ENCODE data around the gene REPS1.
"Not testable (repeated sequence)": the region's sequence is repeated elsewhere in the genome, so short reads cannot be mapped to it uniquely, and the experiment has no call there.

The REPS1 gene

GRCh38 chr6:138999949-139000725 is 12.1 kb upstream of the REPS1 start:
- DNase-seq = no peak

- no peak for DNase-seq
These were observed 9.1 kb upstream of the REPS1 start for GRCh38 chr6:138997136-138997535.

- no peak for DNase-seq
These were observed 8.5 kb upstream of the REPS1 start for GRCh38 chr6:138996524-138996923.

GRCh38 chr6:138993410-138993809 is 5.4 kb upstream of the REPS1 start:
- not testable (repeated sequence) for DNase-seq

GRCh38 chr6:138992965-138993364 is 4.9 kb upstream of the REPS1 start:
- not testable (repeated sequence) for DNase-seq

GRCh38 chr6:138991206-138991605 is 3.2 kb upstream of the REPS1 start:
- DNase-seq = no peak

- no peak for DNase-seq
These were observed 1.3 kb upstream of the REPS1 start for GRCh38 chr6:138989098-138989983.

GRCh38 chr6:138988469-138988834 is 399 bp upstream of the REPS1 start:
- no peak for DNase-seq

GRCh38 chr6:138987080-138987642 is 892 bp downstream of the REPS1 start:
- no peak for DNase-seq

GRCh38 chr6:138986578-138986977 is 1.5 kb downstream of the REPS1 start:
- DNase-seq = no peak

GRCh38 chr6:138981416-138981815 is 6.6 kb downstream of the REPS1 start:
- no peak for DNase-seq

- DNase-seq = no peak
These were observed 8.0 kb downstream of the REPS1 start for GRCh38 chr6:138979813-138980668.

- DNase-seq = no peak
These were observed 8.7 kb downstream of the REPS1 start for GRCh38 chr6:138979365-138979764.

GRCh38 chr6:138978229-138978628 is 9.8 kb downstream of the REPS1 start:
- no peak for DNase-seq

- DNase-seq = no peak
These were observed 10.3 kb downstream of the REPS1 start for GRCh38 chr6:138977646-138978167.

GRCh38 chr6:138977242-138977641 is 10.8 kb downstream of the REPS1 start:
- DNase-seq = no peak

- DNase-seq = no peak
These were observed 12.2 kb downstream of the REPS1 start for GRCh38 chr6:138975815-138976214.

GRCh38 chr6:138973466-138974153 is 14.4 kb downstream of the REPS1 start:
- no peak for DNase-seq

GRCh38 chr6:138972226-138972665 is 15.8 kb downstream of the REPS1 start:
- no peak for DNase-seq

- no peak for DNase-seq
These were observed 16.5 kb downstream of the REPS1 start for GRCh38 chr6:138971601-138972000.

- DNase-seq = no peak
These were observed 17.1 kb downstream of the REPS1 start for GRCh38 chr6:138970856-138971425.
